GM12875 (cell line): ENCODE measurements around the gene PLCXD1.

Experiments
- H3K4me3 ChIP-seq: one replicate; pipeline ENCODE4 v1.5.1; 2011; ENCODE audit warnings: low read depth, low read length, control low read depth
- CTCF ChIP-seq: IDR thresholded peaks from 2 replicates; pipeline ENCODE4 v1.5.1; 2011; ENCODE audit warnings: low read depth, mild to moderate bottlenecking, control low read depth, inconsistent platforms, low read length, moderate library complexity, borderline replicate concordance; ENCODE audit not compliant: insufficient read depth

Gene PLCXD1

GRCh38 chrX:334331-334891 is 53.2 kb downstream of the PLCXD1 start:
- H3K4me3 ChIP-seq, result no peak overlapping the region
- TF ChIP-seq CTCF, result no peak

- TF ChIP-seq CTCF, result no peak
- no peak overlapping the region for H3K4me3 ChIP-seq
Measured at GRCh38 chrX:334971-335757, 54.0 kb downstream of the PLCXD1 start.

GRCh38 chrX:335758-336155 is 54.6 kb downstream of the PLCXD1 start:
- H3K4me3 ChIP-seq, result no peak overlapping the region
- no peak for TF ChIP-seq CTCF

- TF ChIP-seq CTCF, result no peak
- no peak overlapping the region for H3K4me3 ChIP-seq
Measured at GRCh38 chrX:336227-336626, 55.0 kb downstream of the PLCXD1 start.

- TF ChIP-seq CTCF, result no peak
Measured at GRCh38 chrX:337331-337831, 56.2 kb downstream of the PLCXD1 start.

GRCh38 chrX:338281-338835 is 57.2 kb downstream of the PLCXD1 start:
- H3K4me3 ChIP-seq, result no peak overlapping the region
- no peak for TF ChIP-seq CTCF

More at GRCh38 chrX:337331-337831, 56.2 kb downstream of the PLCXD1 start:
- no peak overlapping the region for H3K4me3 ChIP-seq
